GM19351 (cell line): ENCODE data around the gene UBD.

Experiments used
- ATAC-seq: cut with Tn5 transposase; IDR thresholded peaks from one replicate; pipeline ENCODE4 v1.9.1; 2021; ENCODE audit warnings: mild to moderate bottlenecking, moderate library complexity; ENCODE audit not compliant: unreplicated experiment

The UBD gene

DNA sequence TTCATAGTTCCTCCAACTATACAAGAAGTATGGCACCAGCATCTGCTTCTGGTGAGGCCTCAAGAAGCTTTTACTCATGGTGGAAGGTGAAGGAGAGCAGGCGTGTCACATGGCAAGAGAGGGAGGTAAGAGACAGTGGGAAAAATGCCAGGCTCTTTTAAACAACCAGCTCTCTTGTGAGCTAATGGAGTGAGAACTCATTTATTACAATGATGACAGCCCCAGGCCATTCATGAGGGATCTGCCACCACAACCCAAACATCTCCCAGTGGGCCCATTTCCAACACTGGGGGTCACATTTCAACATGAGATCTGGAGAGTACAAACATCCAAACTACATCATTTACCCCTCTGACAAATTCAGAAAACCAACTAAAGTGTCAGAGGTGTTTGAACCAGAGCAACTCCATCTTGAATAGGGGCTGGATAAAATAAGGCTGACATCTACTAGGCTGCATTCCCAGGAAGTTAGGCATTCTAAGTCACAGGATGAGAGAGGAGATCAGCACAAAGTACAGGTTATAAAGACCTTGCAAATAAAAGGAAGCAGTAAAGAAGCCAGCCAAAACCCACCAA is 2.2 kb upstream of the UBD start:
- no peak for ATAC-seq

DNA sequence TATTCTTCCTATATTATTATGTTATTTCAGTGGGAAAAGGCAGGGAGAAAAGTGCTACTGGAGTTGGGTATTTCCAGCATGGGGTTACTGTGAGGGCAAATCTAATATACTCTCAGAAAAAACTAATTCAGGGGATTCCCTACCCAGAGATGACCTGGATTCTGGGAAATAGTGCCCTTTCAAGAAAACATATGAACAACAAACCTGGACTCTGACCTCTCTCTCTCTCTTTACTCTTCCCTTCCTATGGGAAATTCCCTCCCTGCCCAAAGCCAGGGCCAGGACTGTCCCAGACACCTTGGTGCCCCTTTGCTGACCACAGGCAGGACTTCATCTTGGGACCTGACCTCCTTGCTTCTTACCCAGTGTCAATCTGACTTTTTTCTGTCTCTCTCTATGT is 1.6 kb upstream of the UBD start:
- ATAC-seq: no peak

DNA sequence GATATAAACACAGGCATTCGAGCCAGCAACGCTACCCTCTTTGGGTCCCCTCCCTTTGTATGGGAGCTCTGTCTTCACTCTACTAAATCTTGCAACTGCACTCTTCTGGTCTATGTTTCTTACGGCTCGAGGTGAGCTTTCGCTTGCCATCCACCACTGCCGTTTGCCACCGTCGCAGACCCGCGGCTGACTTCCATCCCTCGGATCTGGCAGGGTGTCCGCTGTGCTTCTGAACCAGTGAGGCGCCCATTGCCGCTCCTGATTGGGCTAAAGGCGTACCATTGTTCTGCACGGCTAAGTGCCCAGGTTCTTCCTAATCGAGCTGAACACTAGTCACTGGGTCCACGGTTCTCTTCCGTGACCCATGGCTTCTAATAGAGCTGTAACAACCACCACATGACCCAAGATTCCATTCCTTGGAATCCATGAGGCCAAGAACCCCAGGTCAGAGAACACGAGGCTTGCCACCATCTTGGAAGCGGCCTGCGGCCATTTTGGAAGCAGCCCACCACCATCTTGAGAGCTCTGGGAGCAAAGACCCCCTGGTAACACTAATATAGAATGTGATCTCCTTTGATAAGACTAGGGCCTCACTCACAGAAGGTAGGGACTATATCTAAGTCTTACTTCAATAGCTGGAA is 973 bp downstream of the UBD start:
- no peak for ATAC-seq

DNA sequence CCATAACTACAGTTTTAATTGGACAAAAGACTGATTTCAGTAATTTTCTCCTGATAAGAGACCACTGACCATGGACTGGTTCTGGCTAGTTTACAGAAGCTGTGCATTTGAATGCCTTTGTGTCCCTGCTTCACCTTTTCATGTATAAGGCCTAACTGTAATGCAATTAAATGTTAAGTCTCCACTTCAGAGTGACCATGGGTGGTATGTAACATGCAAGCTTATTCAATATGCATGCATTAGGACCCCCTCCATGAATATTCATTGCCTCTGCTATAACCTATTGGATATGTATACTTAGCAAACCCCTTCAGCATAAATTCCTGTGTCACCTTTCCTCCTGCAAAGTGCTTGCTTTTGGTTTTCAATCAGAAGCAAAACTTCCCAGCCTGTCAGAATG is 2.2 kb downstream of the UBD start:
- ATAC-seq: no peak

DNA sequence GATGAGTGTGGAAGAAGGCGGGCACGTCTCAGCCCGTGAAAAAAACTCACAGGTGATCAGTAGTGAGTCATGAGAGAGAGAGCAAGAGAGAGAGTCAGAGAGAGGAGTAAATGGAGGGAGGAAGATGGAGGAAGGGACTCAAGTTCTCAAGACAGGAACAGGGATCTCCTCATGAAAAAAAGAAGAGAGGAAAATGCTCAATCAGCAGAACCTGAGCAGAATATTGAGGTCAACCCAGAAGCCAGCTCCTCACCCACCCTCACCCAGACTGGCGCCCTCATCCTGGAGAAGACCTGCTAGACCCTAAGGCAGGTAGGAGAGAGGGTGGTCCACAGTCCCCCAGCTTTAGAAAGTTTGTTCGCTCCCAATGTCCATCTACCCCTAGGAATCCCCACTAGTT is 4.8 kb downstream of the UBD start:
- no peak for ATAC-seq

DNA sequence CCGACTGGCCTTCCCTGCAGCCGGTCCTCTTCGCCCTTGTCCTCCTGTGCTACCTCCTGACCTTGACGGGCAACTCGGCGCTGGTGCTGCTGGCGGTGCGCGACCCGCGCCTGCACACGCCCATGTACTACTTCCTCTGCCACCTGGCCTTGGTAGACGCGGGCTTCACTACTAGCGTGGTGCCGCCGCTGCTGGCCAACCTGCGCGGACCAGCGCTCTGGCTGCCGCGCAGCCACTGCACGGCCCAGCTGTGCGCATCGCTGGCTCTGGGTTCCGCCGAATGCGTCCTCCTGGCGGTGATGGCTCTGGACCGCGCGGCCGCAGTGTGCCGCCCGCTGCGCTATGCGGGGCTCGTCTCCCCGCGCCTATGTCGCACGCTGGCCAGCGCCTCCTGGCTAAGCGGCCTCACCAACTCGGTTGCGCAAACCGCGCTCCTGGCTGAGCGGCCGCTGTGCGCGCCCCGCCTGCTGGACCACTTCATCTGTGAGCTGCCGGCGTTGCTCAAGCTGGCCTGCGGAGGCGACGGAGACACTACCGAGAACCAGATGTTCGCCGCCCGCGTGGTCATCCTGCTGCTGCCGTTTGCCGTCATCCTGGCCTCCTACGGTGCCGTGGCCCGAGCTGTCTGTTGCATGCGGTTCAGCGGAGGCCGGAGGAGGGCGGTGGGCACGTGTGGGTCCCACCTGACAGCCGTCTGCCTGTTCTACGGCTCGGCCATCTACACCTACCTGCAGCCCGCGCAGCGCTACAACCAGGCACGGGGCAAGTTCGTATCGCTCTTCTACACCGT is 6.1 kb downstream of the UBD start:
- no peak for ATAC-seq

DNA sequence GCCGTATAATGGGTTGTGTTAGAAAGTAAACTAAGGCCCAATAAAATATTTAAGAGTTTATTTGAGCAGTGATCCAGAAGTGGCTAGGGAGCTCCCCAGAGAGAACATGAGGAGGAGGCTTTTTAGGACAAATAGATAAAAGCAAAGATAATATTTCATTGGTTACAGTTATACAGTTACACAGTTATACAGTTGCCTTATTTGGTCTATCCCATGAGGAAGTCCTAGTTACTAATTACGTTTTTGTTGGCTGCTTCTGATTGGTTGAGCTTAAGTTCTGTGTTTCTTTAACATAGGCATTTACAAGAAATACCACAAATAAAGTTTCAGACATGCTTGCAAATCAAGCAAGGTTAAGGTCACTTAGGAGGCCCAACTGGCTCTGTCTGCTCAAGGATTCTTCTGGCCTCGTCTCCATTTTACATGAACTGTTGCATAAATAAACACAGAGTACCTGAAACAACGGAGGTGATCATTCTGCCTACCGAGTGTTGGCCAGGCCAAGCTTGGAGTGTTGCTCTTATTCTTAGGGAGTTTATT is 7.0 kb downstream of the UBD start:
- ATAC-seq: peak; percentile 84

DNA sequence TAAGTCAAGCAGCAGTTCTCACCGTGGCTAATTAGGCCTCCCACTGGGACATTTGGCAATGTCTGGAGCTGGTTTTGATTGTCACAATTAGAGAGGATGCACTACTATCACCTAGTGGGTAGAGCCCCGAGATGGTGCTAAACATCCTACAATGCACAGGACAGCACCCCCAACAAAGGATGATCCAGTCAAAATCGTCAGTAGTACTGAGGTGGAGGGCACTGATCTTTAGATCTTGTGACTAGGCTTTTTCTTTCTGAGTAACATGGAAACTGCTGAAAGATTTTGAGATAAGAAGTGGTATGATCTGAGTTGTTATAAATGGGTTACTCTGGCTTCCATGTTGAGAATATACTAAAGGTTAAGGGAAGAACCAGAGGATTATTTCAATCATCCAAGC is 12.0 kb downstream of the UBD start:
- ATAC-seq: no peak

DNA sequence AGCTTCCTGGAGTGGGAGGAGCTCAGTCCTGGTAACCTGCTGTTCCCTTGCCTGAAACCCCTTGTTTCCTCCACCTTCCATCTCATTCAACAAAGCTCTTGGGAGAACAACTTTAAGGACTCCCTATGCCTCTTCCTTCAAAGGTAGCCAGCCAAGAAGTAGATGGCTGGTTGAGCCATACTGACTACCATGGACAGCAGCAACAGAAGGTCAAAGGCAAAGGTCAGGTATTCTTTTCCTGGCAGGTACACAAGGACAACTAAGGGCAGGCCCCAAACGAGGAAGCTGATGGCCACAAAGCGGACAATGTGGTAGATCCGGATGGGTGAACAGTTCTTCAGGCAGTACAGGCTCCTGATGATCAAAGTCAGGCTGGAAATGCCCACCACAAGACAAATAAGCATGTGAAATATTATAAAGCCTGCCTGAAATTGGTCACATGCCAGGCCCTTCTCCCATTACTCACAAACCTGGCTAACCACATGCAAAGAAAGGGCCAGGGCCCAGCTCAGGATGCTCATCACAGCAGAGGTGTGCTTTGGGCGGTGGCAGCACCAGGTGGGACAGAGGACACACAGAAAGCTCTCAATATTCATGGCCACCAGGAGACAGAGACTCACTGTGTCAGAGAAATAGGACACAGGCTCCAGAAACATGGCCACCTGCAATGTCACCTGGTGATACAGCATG is 21.7 kb downstream of the UBD start:
- no peak for ATAC-seq

DNA sequence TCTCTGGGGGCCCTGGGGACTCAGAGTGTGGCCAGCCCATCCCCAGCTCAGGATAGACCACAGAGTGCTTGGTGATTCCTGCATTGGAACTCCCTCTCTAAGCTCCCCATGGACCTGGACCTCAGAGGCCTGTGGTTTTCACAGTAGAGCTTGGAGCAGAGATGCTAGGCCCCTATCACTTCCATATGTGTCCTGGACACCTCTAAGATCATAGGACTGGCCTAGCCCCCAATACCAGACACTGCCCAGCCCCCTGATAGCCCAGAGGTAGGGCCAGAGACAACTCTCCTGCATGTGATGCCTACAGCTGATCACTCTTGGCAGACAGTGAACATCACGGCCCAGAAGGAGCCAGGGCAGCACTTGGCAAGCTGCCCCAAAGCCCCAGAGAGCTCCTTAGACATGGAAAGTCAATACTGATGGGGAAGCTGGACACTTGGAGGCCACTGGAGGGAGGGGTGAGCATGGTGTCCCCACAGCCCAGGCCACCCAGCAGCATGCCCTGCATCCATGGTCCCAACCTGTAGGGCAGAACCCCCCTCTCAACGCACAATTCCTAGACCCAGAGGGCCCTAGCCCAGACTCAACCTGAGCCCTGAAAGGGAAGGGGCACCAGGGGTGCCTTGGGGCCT is 27.1 kb downstream of the UBD start:
- ATAC-seq: no peak

DNA sequence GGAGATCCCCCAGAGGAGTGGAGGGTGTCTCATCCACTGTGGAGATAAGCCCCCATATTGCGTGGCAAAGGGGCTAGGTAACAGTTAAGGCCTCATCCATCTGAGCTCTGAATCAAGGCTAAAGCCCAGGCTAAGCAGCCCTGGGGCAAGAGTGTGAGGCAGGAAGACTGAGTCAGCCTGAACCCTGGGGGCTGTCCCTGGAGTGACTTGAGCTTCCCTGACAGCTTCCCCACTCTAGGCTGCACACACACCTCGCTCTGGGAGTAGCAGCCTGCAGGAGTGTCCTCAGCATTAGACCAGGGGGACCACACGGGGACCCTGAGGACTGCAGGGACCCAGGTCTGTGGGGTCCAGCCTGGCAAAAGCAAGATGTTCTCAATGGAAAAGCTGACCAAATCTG is 27.9 kb downstream of the UBD start:
- no peak for ATAC-seq

DNA sequence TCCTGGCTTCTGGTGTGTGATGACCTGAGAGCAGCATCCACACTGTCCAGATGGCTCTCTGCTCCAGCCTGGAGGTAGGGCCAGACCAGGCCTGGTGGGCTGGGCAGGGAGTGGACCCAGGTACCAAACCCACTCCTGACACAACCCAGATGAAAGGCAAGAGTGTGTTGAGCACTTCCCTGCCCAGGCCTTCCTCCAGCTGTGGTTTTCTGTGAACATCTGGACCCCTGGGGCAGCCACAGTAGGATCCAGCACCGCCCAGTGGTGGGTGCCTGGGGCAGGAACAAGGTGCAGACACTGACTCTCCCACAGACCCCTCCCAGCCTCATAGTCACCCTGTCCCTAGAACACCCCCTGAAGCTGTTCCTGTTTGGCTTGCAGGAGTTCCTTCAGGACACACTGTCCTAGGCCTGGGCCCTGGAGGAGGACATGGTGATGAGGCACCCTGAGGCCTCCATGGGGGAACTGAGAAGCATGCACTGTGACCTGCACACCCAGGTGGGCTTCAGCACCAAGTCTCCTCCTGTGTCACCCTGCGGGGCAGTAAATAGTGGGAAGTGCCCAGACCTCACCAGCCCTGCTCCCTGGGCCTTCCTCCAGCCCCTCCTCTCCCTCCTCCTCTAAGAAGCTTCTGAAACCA is 28.7 kb downstream of the UBD start:
- no peak for ATAC-seq

DNA sequence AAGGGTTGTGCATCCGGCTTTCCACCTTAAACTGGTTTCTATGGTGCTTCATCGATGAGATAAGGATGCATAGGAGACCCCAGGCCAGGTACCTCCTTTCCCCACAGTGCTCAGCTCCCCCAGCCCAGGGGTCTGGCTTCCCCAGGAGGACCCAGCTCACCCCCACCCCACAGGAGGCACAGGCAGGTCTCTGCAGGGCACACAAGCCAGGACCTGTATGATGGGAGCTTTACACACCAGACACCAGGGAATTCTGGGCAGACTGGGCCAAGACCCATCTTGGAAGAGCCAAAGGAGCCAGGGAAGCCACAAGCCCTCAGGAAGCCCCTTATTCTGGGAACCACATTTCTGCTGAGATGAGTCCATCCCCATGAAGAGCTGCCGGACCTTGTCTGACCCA is 29.6 kb downstream of the UBD start:
- no peak for ATAC-seq

DNA sequence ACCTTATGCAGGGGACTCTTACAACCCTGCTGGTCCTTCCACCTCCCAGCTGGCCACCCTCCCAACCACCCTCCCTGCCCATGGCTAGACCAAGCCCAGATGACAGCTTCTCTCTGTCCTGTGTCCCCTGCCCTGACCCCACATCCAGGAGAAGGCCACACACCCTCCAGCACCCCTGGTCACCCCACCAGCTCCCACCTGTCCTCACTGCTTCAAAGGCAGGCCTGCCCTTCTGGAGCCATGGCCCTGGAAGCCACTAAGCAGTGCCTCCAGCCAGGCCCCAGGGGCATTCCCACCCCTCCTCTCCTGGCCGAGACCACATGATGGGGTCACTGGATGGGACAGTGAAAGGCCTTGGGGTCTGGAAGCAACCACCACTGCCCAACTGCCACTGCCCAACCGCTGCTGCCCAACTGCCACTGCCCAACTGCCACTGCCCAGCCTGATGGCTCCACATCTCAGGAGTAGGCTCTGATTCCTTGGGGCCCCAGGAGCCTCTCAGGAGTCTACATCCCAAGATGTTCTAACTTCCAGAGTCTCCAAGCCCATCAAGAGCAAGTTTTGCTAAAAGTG is 30.5 kb downstream of the UBD start:
- ATAC-seq: no peak

DNA sequence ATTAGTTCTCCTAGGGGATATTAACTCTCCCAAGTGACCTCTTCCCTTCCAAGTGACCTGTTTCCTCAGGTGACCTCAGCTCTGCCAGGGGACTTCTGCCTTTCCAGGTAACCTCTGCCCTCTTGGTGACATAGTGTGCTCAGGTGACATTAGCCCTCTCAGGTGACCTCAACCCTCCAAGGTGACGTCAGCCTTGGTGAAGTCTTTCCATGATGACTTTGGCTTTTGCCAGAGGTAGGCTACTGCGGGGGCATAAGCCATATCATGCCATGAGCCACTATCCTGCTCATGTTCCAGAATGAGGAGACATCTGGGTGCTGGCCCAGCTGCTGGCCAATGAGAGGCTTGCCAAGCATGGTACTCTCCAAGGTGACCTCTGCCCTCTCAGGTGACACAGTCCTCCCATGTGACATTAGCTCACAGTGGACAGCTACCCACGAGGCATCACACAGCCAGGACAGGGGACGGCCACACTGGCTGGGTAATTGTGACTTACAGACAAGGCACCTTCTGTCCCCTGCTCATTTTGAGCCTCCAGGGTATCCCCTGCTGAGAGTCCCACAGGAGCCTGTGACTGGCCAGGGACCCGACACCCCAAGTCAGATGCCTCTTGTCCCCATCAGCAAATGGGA is 31.1 kb downstream of the UBD start:
- no peak for ATAC-seq

DNA sequence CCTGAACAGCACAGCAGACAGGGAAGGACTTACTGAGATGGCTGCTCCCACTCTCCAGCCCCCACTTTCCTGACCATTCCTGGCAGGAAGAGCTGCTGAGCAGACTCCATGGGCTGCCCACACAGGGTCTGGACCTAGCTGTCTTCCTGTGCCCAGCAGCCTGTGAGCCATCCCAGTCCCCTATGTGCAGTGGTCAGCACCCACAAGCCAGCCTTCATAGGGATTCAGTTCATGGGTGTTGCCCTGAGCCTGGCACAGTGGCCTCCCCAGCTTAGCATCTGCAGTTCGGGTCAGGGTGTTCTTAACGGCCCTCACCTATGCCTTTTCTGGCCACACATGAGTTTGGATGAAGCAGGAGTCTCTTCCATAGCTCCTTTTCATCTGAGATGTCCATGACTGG is 32.0 kb downstream of the UBD start:
- ATAC-seq: no peak

DNA sequence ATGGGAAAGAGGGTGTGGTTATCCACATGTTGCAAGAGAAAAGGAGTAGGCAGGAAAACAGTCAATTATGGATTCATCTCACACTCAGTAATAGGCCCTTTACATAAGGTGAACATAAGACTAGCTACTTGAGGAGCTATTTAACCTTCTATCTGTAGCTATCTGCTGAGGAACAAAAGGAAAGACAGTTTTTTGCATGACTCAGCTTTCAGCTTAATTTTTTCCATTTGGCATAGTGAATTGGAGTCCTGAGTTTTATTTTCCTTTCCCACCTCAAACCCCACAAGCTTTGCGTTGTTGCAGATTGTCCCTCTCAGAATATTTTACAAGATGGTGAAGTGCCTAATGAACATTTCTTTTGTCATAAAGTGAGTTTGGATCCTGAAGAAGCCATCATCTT is 32.4 kb downstream of the UBD start:
- no peak for ATAC-seq

DNA sequence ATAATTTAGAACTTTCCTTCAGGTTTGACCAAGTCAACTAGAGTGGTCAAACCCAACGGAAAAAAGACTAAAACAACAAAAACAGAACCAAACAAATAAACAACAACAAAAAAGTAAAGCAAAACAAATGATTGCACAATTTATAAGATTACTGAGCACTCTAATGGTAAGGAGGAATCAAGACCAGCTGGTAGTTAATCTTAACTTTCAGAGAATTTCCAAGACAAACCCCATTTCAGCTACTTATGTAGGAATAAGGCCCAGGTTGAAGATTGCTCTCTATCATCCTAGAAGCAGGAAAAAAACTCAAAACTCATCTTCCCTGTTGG is 34.3 kb downstream of the UBD start:
- ATAC-seq: no peak

DNA sequence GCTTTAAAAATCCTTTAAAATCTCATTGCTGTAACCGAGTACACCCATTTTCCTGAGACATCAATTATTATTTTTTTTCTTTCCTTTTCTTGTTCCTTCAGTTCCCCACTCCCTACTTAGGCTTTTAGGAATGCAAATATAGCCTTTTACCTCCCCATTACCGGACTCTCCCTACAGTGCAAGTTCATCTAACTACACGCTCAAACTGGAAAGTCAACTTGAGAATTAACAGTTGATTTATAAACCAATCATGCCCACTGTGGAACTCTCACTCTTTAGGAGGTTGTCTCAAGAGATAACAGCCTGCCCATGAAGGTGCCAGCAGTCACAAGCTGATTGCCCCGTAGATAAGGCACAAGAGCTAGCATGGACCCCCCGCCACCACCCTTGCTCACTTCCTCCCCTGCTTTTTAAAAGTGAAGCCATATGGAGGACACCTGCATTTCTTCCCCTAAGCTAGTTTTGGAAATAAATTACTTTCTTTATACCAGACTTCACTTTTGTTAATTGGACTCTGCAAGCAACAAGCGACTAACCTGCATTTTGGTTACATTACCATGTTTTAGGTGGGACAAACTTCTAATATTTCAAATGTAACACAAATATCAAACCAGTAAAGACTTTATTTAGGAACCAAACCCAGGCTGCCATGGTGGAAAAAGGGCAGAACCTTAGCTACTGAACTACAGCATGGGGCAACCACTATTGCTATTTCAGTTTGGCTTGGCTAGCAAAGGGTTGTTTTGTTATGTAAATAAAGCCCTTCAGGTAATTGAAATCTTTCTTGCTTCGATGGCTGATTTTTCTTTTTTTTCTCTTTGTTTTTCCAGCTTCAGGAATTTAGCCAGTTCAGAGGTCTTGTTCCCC is 34.9 kb downstream of the UBD start:
- ATAC-seq: no peak
